ENCODE measurements around the gene ST6GALNAC2. TPM values are rescaled to one million over a fixed set of nuclear protein-coding genes. Genes with fewer than 3 reads are reported as not detected.

The ST6GALNAC2 gene
- total RNA-seq, 4 donors from 2014 or later = 8.7 to 17.8 (median 13.3) TPM

- H3K9me3 ChIP-seq = no peaks in the 10 kb centered on the region
- no peaks in the 10 kb centered on the region for H3K36me3 ChIP-seq
- peak overlapping the region; percentile 54 to 70 (median 60) for H3K27ac ChIP-seq (replicated peaks in 1 of 4)
- H3K4me1 ChIP-seq = peaks cover 50 to 95% (median 80%) of the 10 kb centered on the region in 4 donors
- DNase-seq (ENCODE audit: extremely low spot score) = peak; percentile 97
- peak overlapping the region; percentile 49 to 57 (median 52) for H3K4me3 ChIP-seq
- TF ChIP-seq POLR2AphosphoS5 (IDR thresholded peaks at IDR 0.05) (peak; percentile 75 to 90), CTCF (IDR thresholded peaks at IDR 0.05) (peak in 2 of 3 experiments; percentile 5 to 20), EP300 (IDR thresholded peaks at IDR 0.05) (no peak)
- 10% methylated on average over 20 of the region's 27 CpGs for WGBS
- intact Hi-C loops (cut with DNase I) = no loop called here
- peaks cover 5 to 55% (median 14%) of the 10 kb centered on the region in 4 donors for H3K27me3 ChIP-seq
Observed at GRCh38 chr17:76540381-76541300, 45.0 kb downstream of the ST6GALNAC2 start.

GRCh38 chr17:76539631-76540271 lies 45.9 kb downstream of the ST6GALNAC2 start, which contains the start of gene PRCD:
Gene PRCD (plus strand): TSS chr17:76540044. CDS start chr17:76540142, 98 bp downstream.
- H3K9me3 ChIP-seq = no peaks in the 10 kb centered on the region
- DNase-seq (ENCODE audit: extremely low spot score) = no peak
- H3K27ac ChIP-seq (replicated peaks in 1 of 4) = peak within 1 kb of the TSS; percentile 62 to 84 (median 78)
- WGBS = 68% methylated on average over 13 of the region's 22 CpGs
- peaks cover 41 to 94% (median 76%) of the 10 kb centered on the region in 4 donors for H3K4me1 ChIP-seq
- no peak for TF ChIP-seq EP300 (IDR thresholded peaks at IDR 0.05)
- peaks cover 5 to 64% (median 14%) of the 10 kb centered on the region in 4 donors for H3K27me3 ChIP-seq
- H3K4me3 ChIP-seq = peak within 1 kb of the TSS; percentile 49 to 61 (median 55)
- H3K36me3 ChIP-seq = no peaks in the 10 kb centered on the region
- intact Hi-C loops (cut with DNase I) = no loop called here

GRCh38 chr17:76538941-76539570 lies 46.6 kb downstream of the ST6GALNAC2 start:
- peak overlapping the region in 3 of 4 donors; percentile 56 to 61 (median 56) for H3K4me3 ChIP-seq
- 89% methylated on average over 9 of the region's 9 CpGs for WGBS
- peak overlapping the region in 3 of 4 donors; percentile 76 to 84 (median 81) for H3K27ac ChIP-seq (replicated peaks in 1 of 4)
- DNase-seq (ENCODE audit: extremely low spot score) = no peak
- no peak for TF ChIP-seq EP300 (IDR thresholded peaks at IDR 0.05)
- no peak for TF ChIP-seq POLR2AphosphoS5 (IDR thresholded peaks at IDR 0.05)
- TF ChIP-seq CTCF (IDR thresholded peaks at IDR 0.05) = no peak
- no peak for TF ChIP-seq POLR2A (IDR thresholded peaks at IDR 0.05; ENCODE audit: low read depth)
- intact Hi-C loops (cut with DNase I) = no loop called here
- H3K4me1 ChIP-seq = peaks cover 36 to 87% (median 69%) of the 10 kb centered on the region in 4 donors
- H3K9me3 ChIP-seq = no peaks in the 10 kb centered on the region
- peaks cover 5 to 67% (median 14%) of the 10 kb centered on the region in 4 donors for H3K27me3 ChIP-seq
- H3K36me3 ChIP-seq = no peaks in the 10 kb centered on the region

- Histone ChIP-seq H3K9me3 (no peaks in the 10 kb centered on the region), H3K4me3 (peak overlapping the region; percentile 55 to 61 (median 56)), H3K27me3 (peaks cover 5 to 63% (median 14%) of the 10 kb centered on the region in 4 donors), H3K27ac (replicated peaks in 1 of 4) (peak overlapping the region; percentile 74 to 84 (median 78)), H3K4me1 (peaks cover 29 to 80% (median 63%) of the 10 kb centered on the region in 4 donors), H3K36me3 (no peaks in the 10 kb centered on the region)
- TF ChIP-seq CTCF (IDR thresholded peaks at IDR 0.05) (no peak), POLR2A (IDR thresholded peaks at IDR 0.05; ENCODE audit: low read depth) (no peak), POLR2AphosphoS5 (IDR thresholded peaks at IDR 0.05) (no peak), EP300 (IDR thresholded peaks at IDR 0.05) (no peak)
- intact Hi-C loops (cut with DNase I) = no loop called here
- 44% methylated on average over 16 of the region's 37 CpGs for WGBS
- no peak for DNase-seq (ENCODE audit: extremely low spot score)
Observed at GRCh38 chr17:76538281-76538931, 47.3 kb downstream of the ST6GALNAC2 start.

All from esophagus muscularis mucosa (tissue), 4 donors.